CD1c-positive myeloid dendritic cell (primary cell): Measurements from ENCODE around the gene TEKT5.
A peak's percentile ranks its signal among the peaks of the same experiment; 100 is the strongest.
"Not testable (repeated sequence)": the region's sequence is repeated elsewhere in the genome, so short reads cannot be mapped to it uniquely, and the experiment has no call there.

ENCODE experiments used
- DNase-seq: peaks from one replicate; pipeline ENCODE4 v3.0.0-alpha.2; 2016; ENCODE audit errors: extremely low spot score

TEKT5 gene

DNA sequence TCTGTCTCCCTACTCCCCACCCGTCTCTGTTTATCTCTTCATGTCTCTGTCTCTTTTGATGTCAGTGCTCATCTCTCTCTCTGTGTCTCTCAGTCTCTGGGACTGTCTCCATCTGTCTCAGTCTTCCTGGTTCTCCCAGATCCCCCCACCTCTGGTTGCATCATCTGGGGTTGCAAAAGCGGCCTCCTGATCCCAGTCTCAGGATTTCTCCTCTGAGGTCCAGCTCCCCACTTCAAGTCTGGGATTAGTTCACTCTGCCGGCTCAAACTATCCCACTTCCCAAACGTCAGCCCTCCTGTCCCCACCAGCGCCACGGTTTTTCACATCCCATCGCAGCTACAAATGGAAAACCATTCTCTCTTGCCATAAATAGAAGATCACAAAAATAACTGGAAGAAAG, 9.0 kb downstream of the TEKT5 start:
- no peak for DNase-seq

- no peak for DNase-seq
These were observed 10.1 kb downstream of the TEKT5 start for GRCh38 chr16:10684511-10685151.

DNA sequence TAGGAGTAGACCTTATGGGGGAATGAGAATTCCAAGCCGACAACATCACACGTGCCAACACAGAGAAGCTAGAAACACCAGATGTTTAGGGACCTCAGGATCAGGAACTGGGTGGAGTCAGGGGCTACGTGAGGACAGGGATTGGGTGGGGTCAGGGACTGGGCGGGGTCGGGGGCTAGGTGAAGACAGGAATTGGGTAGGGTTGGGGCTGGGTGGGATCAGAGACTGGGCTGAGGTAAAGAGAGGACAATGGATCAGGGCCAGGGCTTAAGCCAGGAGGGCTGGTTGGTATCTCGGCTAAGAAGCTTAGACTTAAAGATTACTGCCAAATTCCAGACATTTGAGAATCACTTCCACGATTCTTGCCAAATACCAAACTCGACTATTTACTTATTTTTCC, 11.6 kb downstream of the TEKT5 start:
- no peak for DNase-seq

DNA sequence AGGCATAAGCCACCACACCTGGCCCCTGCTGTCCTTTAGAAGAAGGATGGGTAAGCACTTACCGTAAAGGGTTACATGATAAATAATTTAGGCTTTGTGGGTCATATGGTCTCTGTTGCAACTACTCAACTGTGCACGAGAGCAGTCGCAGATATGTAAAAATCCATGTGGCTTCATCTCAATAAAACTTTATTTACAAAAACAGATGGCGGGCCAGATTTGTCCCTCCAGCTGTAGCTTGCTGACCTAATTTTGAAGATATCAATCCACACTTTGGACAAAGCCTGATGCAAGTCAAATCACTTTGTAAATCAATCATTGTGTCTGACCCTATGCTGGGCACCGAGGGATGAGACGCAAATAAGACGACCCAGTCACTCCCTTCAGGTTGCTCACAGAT, 12.1 kb downstream of the TEKT5 start:
- DNase-seq: no peak

- no peak for DNase-seq
These were observed 13.1 kb downstream of the TEKT5 start for GRCh38 chr16:10681310-10682308.

DNA sequence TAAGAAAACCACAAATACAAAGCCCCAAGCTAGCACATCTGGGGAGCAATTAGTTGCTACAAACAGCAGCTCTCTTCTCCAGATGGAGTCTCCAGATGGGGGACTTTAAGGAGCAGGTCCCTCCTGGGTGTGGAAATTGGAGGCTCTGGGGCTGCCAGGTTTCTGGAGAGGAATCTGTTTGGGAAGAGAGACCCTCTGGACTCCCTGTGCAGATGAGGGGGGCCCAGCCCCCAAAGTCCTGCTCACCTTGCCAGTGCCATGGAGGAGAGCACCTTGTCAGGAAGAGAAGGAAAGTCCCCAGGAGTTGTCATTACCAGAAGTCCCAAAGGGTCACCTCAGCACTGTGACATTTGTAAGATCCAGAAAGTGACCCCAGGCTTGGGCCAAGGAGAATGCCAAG, 14.8 kb downstream of the TEKT5 start:
- DNase-seq: no peak

- DNase-seq: not testable (repeated sequence)
These were observed 15.3 kb downstream of the TEKT5 start for GRCh38 chr16:10679441-10679840.

GRCh38 chr16:10678655-10679054, 16.1 kb downstream of the TEKT5 start:
- DNase-seq: no peak

GRCh38 chr16:10676284-10676683, 18.4 kb downstream of the TEKT5 start:
- DNase-seq: no peak

DNA sequence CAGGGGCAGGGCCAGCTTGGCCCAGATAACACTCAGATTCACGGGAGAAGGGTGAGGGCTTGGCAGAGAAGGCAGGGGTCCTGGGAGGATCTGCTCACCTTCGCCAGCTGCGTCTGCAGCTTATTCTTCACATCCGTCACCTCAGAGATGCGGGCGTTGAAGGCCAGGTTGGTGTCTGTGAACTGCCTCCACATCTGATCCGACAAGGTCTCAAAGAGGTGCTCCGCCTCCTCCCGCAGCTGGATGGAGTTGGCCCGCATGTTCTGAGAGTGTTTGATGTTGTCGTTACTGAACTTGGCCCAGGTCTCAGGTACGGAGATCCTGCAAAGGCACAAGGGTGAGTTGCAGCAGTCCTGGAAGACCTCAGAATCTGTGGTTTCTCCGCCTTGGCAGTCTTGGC, 18.9 kb downstream of the TEKT5 start:
- no peak for DNase-seq

DNA sequence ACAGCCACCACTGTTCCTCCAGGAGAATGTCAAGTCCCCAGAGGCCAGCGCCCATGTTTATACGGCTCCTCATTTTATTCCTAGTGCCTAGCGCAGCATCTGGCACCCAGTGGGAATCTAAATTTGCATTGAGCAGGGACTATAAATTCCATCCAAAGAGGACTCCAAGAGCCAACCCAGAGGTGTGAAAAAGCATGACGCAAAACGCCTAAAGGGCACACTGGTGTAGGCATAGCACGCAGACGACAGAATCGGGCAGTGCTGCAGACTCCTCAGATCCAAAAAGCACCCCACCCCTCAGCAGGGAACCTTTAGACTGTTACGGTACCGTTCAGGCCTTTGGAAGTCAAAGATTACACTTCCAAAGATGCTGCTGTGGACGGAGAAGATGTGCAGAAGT, 19.5 kb downstream of the TEKT5 start:
- no peak for DNase-seq

DNA sequence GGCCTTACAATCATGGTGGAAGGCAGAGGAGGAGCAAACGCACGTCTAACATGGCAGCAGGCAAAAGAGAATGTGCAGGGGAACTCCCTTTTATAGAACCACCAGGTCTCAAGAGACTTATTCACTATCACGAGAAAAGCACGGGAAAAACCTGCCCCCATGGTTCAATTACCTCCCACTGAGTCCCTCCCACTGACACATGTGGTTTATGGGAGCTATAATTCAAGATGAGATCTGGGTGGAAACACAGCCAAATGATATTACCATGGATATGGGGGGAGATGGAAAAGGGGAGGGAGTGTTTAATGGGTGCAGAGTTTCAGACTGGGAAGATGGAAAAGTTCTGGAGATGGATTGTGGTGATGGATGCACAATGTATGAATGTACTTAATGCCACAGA, 23.0 kb downstream of the TEKT5 start:
- DNase-seq: no peak

DNA sequence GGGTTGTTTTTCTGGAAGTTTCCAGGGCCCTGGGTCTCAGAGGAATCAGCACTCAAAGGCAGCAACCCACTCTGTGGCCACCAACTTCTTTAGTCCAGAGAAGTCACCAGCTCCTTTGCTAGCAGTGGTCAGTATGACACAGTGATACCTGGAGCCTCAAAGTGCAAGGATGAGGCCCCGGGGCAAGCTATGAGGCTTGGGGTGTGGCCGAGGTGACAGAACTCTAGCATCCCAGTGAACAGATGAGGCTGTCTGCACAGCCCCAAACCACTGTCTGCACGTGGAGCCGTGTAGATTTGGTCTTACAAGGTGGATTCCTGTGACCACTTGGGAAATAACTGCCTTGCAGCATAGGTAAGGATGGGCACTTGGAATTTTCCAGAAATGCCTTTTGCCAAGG, 24.9 kb downstream of the TEKT5 start:
- no peak for DNase-seq

- peak; percentile 12 for DNase-seq
These were observed 26.2 kb downstream of the TEKT5 start for GRCh38 chr16:10668322-10669045.

DNA sequence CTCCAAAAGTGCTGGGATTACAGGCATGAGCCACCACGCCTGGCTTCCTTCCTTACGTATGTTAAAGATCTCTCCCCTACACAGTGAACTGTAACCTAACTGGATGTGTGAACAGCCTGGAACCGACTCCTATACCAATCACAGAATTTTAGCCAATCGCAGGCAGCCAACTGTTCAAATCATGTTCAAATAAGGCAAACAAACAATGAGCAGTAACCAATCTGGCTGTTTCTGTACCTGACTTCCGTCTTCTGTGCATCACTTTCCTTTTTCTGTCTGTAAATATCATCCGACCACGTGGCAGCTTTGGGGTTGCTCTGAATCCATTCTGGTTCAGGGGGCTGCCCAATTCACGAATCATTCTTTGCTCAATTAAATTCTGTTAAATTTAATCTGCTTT, 27.5 kb downstream of the TEKT5 start:
- DNase-seq: no peak

GRCh38 chr16:10666291-10666690, 28.4 kb downstream of the TEKT5 start:
- DNase-seq: no peak

- DNase-seq: no peak
These were observed 29.6 kb downstream of the TEKT5 start for GRCh38 chr16:10665166-10665565.

DNA sequence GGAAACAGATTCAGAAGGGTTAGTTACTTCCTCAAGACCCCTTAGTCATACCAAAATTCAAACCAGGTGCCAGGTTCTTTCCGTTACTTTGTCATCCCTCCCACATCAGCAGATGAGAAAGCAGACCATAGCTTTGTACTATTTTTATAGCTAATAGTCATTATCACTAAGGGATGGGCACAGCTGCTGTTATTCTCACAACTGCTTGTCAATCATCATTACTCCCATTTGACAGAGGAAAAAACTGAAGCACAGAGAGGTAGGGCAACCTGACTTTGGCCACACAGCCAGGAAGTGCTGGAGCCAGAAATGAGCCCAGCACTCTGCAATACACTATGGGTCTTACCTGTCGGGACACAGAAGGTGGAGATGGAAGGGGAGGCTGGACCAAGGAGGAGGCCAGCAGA, 30.0 kb downstream of the TEKT5 start:
- no peak for DNase-seq

- no peak for DNase-seq
These were observed 31.0 kb downstream of the TEKT5 start for GRCh38 chr16:10663744-10664143.

GRCh38 chr16:10663146-10663545, 31.6 kb downstream of the TEKT5 start:
- no peak for DNase-seq

DNA sequence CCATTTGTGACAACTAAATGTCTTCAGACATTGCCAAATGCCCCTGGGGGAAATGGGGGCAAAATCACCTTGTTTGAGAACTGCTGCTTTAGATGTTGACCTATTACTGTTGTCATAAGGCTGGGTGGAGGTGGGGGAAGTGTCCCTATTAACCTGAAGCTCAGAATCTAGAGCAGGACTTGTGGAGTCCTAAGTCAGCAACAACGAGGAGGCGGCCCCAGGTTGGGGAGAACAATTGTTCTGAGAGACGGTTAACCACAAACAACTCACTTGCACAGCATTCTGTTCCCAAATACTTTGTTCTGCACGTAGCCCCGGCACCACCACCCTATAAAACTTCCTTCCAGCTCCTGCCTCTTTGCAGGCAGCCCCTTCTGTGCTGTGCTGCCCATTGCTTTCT, 32.5 kb downstream of the TEKT5 start:
- no peak for DNase-seq

- DNase-seq: no peak
These were observed 33.0 kb downstream of the TEKT5 start for GRCh38 chr16:10661737-10662136.
